DOHH2 (cell line): ENCODE measurements around the gene CDH16.

Experiments used
- H3F3A ChIP-seq: fragments of 200-600 bp; sonication (generic), shearing (Covaris generic); 2 replicates; pipeline ENCODE4 v1.6.0; 2016; ENCODE audit warnings: antibody characterized with exemption, mild to moderate bottlenecking; ENCODE audit not compliant: control insufficient read depth, insufficient read depth
- H3K27ac ChIP-seq: fragments of 200-600 bp; sonication (generic); 2 replicates; pipeline ENCODE4 v1.5.1; 2014; ENCODE audit warnings: low read depth, mild to moderate bottlenecking, low read length, moderate library complexity
- H3K27me3 ChIP-seq: fragments of 200-600 bp; sonication (generic); 2 replicates; pipeline ENCODE4 v1.6.1; 2014; ENCODE audit warnings: mild to moderate bottlenecking, low read length, mixed read lengths; ENCODE audit not compliant: control insufficient read depth
- H3K36me3 ChIP-seq: fragments of 200-600 bp; sonication (generic); 2 replicates; pipeline ENCODE4 v1.6.1; 2014; ENCODE audit warnings: mild to moderate bottlenecking, low read length, moderate library complexity, mixed read lengths; ENCODE audit not compliant: control insufficient read depth
- H3K4me1 ChIP-seq: fragments of 200-600 bp; sonication (generic); 2 replicates; pipeline ENCODE4 v1.6.1; 2014; ENCODE audit warnings: mild to moderate bottlenecking, low read length, mixed read lengths; ENCODE audit not compliant: control insufficient read depth
- H3K4me2 ChIP-seq: fragments of 200-600 bp; sonication (generic); 2 replicates; pipeline ENCODE4 v1.6.0; 2014; ENCODE audit warnings: mild to moderate bottlenecking, low read length, moderate library complexity
- H3K4me3 ChIP-seq: fragments of 200-600 bp; sonication (generic); 2 replicates; pipeline ENCODE4 v1.5.1; 2014; ENCODE audit warnings: mild to moderate bottlenecking, low read length, mixed read lengths
- H3K79me2 ChIP-seq: fragments of 200-600 bp; sonication (generic); 2 replicates; pipeline ENCODE4 v1.6.1; 2014; ENCODE audit warnings: mild to moderate bottlenecking, low read length, mixed read lengths; ENCODE audit not compliant: control insufficient read depth
- H3K9me2 ChIP-seq: fragments of 200-600 bp; sonication (generic); replicated peaks from 2 replicates; pipeline ENCODE4 v1.6.1; 2014; ENCODE audit warnings: mild to moderate bottlenecking, low read length, mixed read lengths; ENCODE audit not compliant: control insufficient read depth
- H3K9me3 ChIP-seq: fragments of 200-600 bp; sonication (generic); 2 replicates; pipeline ENCODE4 v1.6.1; 2014; ENCODE audit warnings: antibody characterized with exemption, low read length, mixed read lengths; ENCODE audit not compliant: control insufficient read depth, insufficient read depth
- H4K20me1 ChIP-seq: fragments of 200-600 bp; sonication (generic); 2 replicates; pipeline ENCODE4 v1.6.0; 2014; ENCODE audit warnings: low read depth, mild to moderate bottlenecking, antibody characterized with exemption, low read length, moderate library complexity; ENCODE audit not compliant: control insufficient read depth, insufficient read depth
- EZH2phosphoT487 ChIP-seq: fragments of 200-600 bp; sonication (generic); IDR thresholded peaks from 2 replicates; pipeline ENCODE4 v1.6.1; 2017; ENCODE audit warnings: borderline replicate concordance, mild to moderate bottlenecking, antibody characterized with exemption, low read length, moderate library complexity, mixed read lengths
- TF ChIP-seq, protein P1 (sequence below): fragments of 200-600 bp; sonication (generic); IDR thresholded peaks from one replicate; pipeline ENCODE4 v1.5.1; 2014; ENCODE audit warnings: antibody characterized with exemption, mild to moderate bottlenecking, low read depth, low read length; ENCODE audit not compliant: poor library complexity, severe bottlenecking

Gene CDH16

DNA sequence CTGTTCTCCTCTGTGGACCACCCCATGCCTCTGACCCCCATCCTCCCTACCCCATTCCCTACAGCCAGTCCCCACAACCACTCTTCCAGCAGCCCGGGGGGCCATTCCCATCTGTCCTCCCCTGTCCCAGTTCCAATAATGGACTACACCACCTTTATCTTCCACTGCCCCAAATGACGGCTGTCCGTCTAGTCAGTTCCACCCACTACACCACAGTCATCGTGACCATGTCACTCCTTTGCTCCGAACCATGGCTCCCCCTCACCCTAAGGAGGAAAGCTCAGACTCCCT is 23.1 kb downstream of the CDH16 start:
- TF ChIP-seq EZH2phosphoT487, result no peak
- Histone ChIP-seq H3F3A (0 out of 2 replicates have a peak, but pooled peaks cover 2% of the 10 kb centered on the region), H4K20me1 (no peaks in the 10 kb centered on the region), H3K27ac (no peak overlapping the region), H3K36me3 (peaks cover 2% of the 10 kb centered on the region; the same call in 1 of the 2 replicates), H3K79me2 (no peaks in the 10 kb centered on the region), H3K9me2 (no peaks in the 10 kb centered on the region), H3K27me3 (no peaks in the 10 kb centered on the region), H3K4me3 (no peak overlapping the region), H3K4me2 (no peak overlapping the region), H3K9me3 (no peaks in the 10 kb centered on the region), H3K4me1 (0 out of 2 replicates have a peak, but pooled peaks cover 4% of the 10 kb centered on the region)

DNA sequence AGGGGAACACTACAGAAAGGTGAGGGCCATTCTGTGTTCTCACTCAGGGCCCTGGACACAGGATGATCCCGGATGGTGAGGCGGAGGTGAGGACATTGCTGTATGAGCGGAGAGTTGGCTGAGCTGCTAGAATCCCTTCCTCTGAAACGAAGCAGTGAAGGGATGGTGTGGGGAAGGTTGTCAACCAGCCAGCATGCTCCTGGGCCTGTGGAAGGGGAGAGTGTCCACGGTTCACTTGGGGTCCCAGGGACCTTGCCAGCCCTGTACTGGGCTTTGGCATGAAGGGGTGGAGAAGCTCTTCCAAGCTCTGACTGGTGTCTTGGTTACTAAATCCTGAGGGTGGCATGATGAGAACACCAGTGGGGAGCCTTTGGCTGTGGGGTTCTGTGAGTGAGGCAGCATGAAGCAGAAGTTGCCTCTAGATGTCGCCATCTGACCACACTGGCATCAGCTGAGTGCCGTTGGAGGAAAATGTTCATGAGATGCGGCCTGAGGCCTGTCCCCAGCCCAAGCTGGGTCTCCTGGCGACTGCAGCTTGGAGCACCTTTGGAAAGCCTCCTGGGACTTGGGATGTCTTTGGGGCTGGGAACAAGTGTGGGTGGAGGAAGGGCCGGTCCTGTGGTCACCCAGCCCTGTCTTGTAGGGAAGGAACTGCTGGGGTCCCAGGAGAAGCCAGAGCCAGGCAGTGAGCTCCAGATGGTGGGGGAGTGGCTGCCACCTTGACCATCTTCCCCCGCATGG is 23.6 kb downstream of the CDH16 start:
- H3K9me2 ChIP-seq, result no peaks in the 10 kb centered on the region
- TF ChIP-seq EZH2phosphoT487, result no peak
- TF ChIP-seq, protein P1, sequence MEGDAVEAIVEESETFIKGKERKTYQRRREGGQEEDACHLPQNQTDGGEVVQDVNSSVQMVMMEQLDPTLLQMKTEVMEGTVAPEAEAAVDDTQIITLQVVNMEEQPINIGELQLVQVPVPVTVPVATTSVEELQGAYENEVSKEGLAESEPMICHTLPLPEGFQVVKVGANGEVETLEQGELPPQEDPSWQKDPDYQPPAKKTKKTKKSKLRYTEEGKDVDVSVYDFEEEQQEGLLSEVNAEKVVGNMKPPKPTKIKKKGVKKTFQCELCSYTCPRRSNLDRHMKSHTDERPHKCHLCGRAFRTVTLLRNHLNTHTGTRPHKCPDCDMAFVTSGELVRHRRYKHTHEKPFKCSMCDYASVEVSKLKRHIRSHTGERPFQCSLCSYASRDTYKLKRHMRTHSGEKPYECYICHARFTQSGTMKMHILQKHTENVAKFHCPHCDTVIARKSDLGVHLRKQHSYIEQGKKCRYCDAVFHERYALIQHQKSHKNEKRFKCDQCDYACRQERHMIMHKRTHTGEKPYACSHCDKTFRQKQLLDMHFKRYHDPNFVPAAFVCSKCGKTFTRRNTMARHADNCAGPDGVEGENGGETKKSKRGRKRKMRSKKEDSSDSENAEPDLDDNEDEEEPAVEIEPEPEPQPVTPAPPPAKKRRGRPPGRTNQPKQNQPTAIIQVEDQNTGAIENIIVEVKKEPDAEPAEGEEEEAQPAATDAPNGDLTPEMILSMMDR, result peak; percentile 76
- H3K27ac ChIP-seq, result no peak overlapping the region
- H3K36me3 ChIP-seq, result peaks cover 4% of the 10 kb centered on the region; the same call in 1 of the 2 replicates
- H3K27me3 ChIP-seq, result no peaks in the 10 kb centered on the region
- 0 out of 2 replicates have a peak, but pooled peaks cover 2% of the 10 kb centered on the region for H3F3A ChIP-seq
- no peaks in the 10 kb centered on the region for H3K9me3 ChIP-seq
- no peaks in the 10 kb centered on the region for H4K20me1 ChIP-seq
- no peaks in the 10 kb centered on the region for H3K79me2 ChIP-seq
- no peak overlapping the region for H3K4me3 ChIP-seq
- 0 out of 2 replicates have a peak, but pooled peaks cover 4% of the 10 kb centered on the region for H3K4me1 ChIP-seq
- H3K4me2 ChIP-seq, result no peak overlapping the region

DNA sequence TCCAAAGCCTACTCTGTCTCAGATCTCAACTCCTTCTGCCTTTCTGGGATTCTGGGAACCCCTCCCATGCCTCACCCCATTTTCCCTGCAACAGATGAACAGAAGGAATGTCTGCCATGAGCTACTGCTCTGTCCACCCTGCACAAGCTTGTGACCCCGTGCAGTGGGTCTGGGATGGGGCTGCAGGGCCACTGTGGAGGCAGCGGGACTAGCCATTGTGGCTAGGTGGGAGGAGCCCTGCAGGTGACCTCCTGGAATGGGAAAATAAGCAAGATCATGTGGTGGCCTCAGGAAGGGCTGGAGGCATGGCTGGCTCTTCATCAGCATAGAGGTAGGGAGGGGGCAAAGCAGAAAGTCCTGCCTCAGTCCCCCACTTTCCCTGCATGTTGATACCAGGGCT is 24.6 kb downstream of the CDH16 start:
- Histone ChIP-seq H3F3A (0 out of 2 replicates have a peak, but pooled peaks cover 2% of the 10 kb centered on the region), H3K4me3 (no peak overlapping the region), H3K4me1 (0 out of 2 replicates have a peak, but pooled peaks cover 4% of the 10 kb centered on the region), H3K4me2 (no peak overlapping the region), H3K36me3 (peaks cover 4% of the 10 kb centered on the region; the same call in 1 of the 2 replicates), H3K9me2 (no peaks in the 10 kb centered on the region), H3K9me3 (no peaks in the 10 kb centered on the region), H3K79me2 (no peaks in the 10 kb centered on the region), H3K27ac (no peak overlapping the region), H4K20me1 (no peaks in the 10 kb centered on the region; the same call in 1 of the 2 replicates), H3K27me3 (no peaks in the 10 kb centered on the region)
- TF ChIP-seq, protein P1, result no peak
- no peak for TF ChIP-seq EZH2phosphoT487

DNA sequence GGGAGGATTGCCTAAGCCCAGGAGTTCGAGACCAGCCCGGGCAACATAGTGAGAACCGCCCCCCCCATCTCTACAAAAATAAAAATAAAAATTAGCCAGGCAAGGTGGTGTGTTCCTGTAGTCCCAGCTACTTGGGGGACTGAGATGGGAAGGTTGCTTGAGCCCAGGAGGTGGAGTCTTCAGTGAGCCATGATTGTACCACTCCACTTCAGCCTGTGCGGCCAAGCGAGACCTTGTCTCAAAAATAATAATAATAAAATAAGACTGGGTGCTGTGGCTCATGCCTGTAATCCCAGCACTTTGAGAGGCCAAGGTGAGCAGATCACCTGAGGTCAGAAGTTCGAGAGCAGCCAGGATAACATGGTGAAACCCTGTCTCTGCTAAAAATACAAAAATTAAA is 26.9 kb downstream of the CDH16 start:
- Histone ChIP-seq H3K9me2 (no peaks in the 10 kb centered on the region), H4K20me1 (no peaks in the 10 kb centered on the region; the same call in 1 of the 2 replicates), H3K27ac (no peak overlapping the region), H3K4me3 (no peak overlapping the region), H3K4me2 (no peak overlapping the region), H3K79me2 (no peaks in the 10 kb centered on the region), H3F3A (0 out of 2 replicates have a peak, but pooled peaks cover 2% of the 10 kb centered on the region), H3K36me3 (peaks cover 8% of the 10 kb centered on the region), H3K4me1 (0 out of 2 replicates have a peak, but pooled peaks cover 4% of the 10 kb centered on the region), H3K9me3 (no peaks in the 10 kb centered on the region), H3K27me3 (no peaks in the 10 kb centered on the region)
- TF ChIP-seq EZH2phosphoT487, result no peak
- TF ChIP-seq, protein P1, result no peak
